HepG2 (cell line): ENCODE data around the gene ZNF581. TPM values are rescaled to one million over a fixed set of nuclear protein-coding genes. Genes with fewer than 3 reads are reported as not detected.

ENCODE experiments used
- AHR ChIP-seq: IDR thresholded peaks from 2 replicates; pipeline ENCODE4 v1.6.1; 2018; ENCODE audit warnings: missing genetic modification reagents, missing compliant biosample characterization
- HIVEP1 ChIP-seq: sonication (generic); formaldehyde crosslinking; IDR thresholded peaks from 2 replicates; pipeline ENCODE4 v1.4.0; 2020; ENCODE audit warnings: mild to moderate bottlenecking, missing genetic modification reagents
- HNF4A ChIP-seq: sonication (generic); formaldehyde crosslinking; IDR thresholded peaks from 2 replicates; pipeline ENCODE4 v1.4.0; 2020; ENCODE audit warnings: missing genetic modification reagents
- KDM5B ChIP-seq: sonication (generic); formaldehyde crosslinking; IDR thresholded peaks from 2 replicates; pipeline ENCODE4 v1.4.0; 2020; ENCODE audit warnings: missing genetic modification reagents, mild to moderate bottlenecking, borderline replicate concordance
- TSC22D2 ChIP-seq: sonication (generic); formaldehyde crosslinking; IDR thresholded peaks from 2 replicates; pipeline ENCODE4 v1.5.1; 2020; ENCODE audit warnings: missing genetic modification reagents, mild to moderate bottlenecking, borderline replicate concordance
- U2AF1 ChIP-seq: fragments of 200-400 bp; formaldehyde crosslinking; optimal IDR thresholded peaks from 2 replicates; pipeline ENCODE3; 2017; ENCODE audit warnings: mild to moderate bottlenecking, low read depth, low read length
- XRCC5 ChIP-seq: fragments of 200-400 bp; formaldehyde crosslinking; optimal IDR thresholded peaks from 2 replicates; pipeline ENCODE3; 2017; ENCODE audit warnings: mild to moderate bottlenecking, low read length
- ZBTB7A ChIP-seq: sonication (generic); formaldehyde crosslinking; IDR thresholded peaks from 2 replicates; pipeline ENCODE4 v1.8.0; 2022; ENCODE audit warnings: mild to moderate bottlenecking, missing genetic modification reagents
- ZBTB8A ChIP-seq: sonication (generic); formaldehyde crosslinking; IDR thresholded peaks from 2 replicates; pipeline ENCODE4 v1.4.0; 2020; ENCODE audit warnings: mild to moderate bottlenecking, low read depth, missing genetic modification reagents, borderline replicate concordance
- ZFP1 ChIP-seq: IDR thresholded peaks from 2 replicates; pipeline ENCODE4 v1.6.1; 2016
- ZFP36 ChIP-seq: fragments of 150-350 bp; IDR thresholded peaks from 2 replicates; pipeline ENCODE4 v1.6.1; 2018; ENCODE audit warnings: borderline replicate concordance, low read length, low read depth; ENCODE audit not compliant: partially characterized antibody
- ZMYM3 ChIP-seq: sonication (generic); formaldehyde crosslinking; IDR thresholded peaks from 2 replicates; pipeline ENCODE4 v1.5.1; 2020; ENCODE audit warnings: mild to moderate bottlenecking, missing genetic modification reagents
- ZNF333 ChIP-seq: sonication (generic); formaldehyde crosslinking; IDR thresholded peaks from 2 replicates; pipeline ENCODE4 v1.4.0; 2020; ENCODE audit warnings: mild to moderate bottlenecking, missing genetic modification reagents, borderline replicate concordance
- ZNF543 ChIP-seq: sonication (generic); formaldehyde crosslinking; IDR thresholded peaks from 2 replicates; pipeline ENCODE4 v1.4.0; 2020; ENCODE audit warnings: mild to moderate bottlenecking, missing genetic modification reagents
- ZNF550 ChIP-seq: sonication (generic); formaldehyde crosslinking; IDR thresholded peaks from 2 replicates; pipeline ENCODE4 v1.4.0; 2020; ENCODE audit warnings: mild to moderate bottlenecking, missing genetic modification reagents, borderline replicate concordance
- ZNF558 ChIP-seq: sonication (generic); formaldehyde crosslinking; IDR thresholded peaks from 2 replicates; pipeline ENCODE4 v1.9.0; 2022; ENCODE audit warnings: mild to moderate bottlenecking, missing genetic modification reagents, borderline replicate concordance
- ZNF674 ChIP-seq: sonication (generic); formaldehyde crosslinking; IDR thresholded peaks from 2 replicates; pipeline ENCODE4 v1.5.0; 2020; ENCODE audit warnings: low read depth, mild to moderate bottlenecking, missing genetic modification reagents
- ZNF790 ChIP-seq: sonication (generic); formaldehyde crosslinking; IDR thresholded peaks from 2 replicates; pipeline ENCODE4 v1.8.0; 2022; ENCODE audit warnings: missing genetic modification reagents, mild to moderate bottlenecking, borderline replicate concordance
- polyA plus RNA-seq, 8 experiments: library from polyadenylated mRNA; depleted of rRNA in 3 of 8; stranded (reverse) in 7 of 8; unstranded in 1 of 8; fragments of >200 nt; fragmentation: Illumina TruSeq in 4 of 8; extraction: Trizol in 4 of 8; gene quantifications; 2 replicates each; pipeline versions ENCODE4 v1.2.1 to v1.2.3, GENCODE V29; 2011 to 2016; ENCODE audit warnings: low read depth in 4 of 8, missing spikeins in 1 of 8, mixed read lengths in 1 of 8; ENCODE audit not compliant: insufficient read depth in 1 of 8
- total RNA-seq, 5 experiments: library from RNA; depleted of rRNA; stranded (reverse); fragments of >200 nt; fragmentation: Illumina TruSeq; extraction: Trizol; gene quantifications; 2 replicates each; pipeline ENCODE4 v1.2.3, GENCODE V29; 2016; ENCODE audit warnings: low read depth in 1 of 5
- TF ChIP-seq, protein P1 (sequence below): sonication (generic); formaldehyde crosslinking; IDR thresholded peaks from 2 replicates; pipeline ENCODE4 v1.4.0; 2020; ENCODE audit warnings: missing genetic modification reagents, borderline replicate concordance
- TF ChIP-seq, protein P2 (sequence below): sonication (generic); formaldehyde crosslinking; IDR thresholded peaks from 2 replicates; pipeline ENCODE4 v1.8.1; 2022; ENCODE audit warnings: low read depth, mild to moderate bottlenecking, missing genetic modification reagents

ZNF581 gene
- total and polyA plus RNA-seq, 2 of the 13 experiments (the other 11 are each of a cell fraction or from before 2014, with no cell fraction given) = 19.6 to 49.5 TPM

DNA sequence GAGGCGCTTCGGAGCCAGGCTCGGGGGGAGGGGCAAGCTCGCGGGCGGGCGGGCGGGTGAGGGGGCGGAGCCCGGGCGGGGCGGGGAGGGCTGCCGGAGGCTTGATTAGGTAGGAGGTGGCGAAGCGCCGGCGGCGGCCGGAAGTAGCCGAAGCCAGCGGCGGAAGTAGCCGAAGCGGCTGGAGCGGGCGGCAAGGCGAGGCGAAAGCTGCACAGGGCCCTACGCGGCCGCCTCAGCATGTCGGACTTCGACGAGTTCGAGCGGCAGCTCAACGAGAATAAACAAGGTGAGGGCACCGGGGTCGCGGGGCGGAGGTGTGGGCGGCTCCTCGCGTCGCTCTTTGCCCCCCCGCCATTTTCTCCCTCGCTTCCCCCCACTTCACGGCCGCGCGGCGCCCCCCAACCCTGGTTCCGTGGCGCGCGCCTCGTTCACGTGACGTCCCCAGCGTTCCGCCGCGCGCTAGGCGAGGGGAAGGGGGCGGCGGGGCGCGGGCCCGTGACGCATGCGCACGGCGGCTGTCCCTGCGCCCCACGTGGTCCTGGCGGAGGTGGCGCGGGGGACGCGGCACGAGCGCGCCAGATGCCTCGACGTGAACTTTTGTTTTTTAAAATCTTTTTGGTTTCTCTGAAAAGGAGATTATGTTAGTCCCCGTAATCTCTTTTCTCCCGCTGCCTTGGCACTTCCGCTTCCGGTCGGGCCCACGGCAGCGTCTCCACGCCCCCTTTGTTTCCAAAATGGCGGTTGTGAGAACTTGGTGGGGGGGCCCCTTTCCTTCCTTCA is 11.6 kb downstream of the ZNF581 start, which contains the start of gene U2AF2 (continued):
- TF ChIP-seq, protein P1, sequence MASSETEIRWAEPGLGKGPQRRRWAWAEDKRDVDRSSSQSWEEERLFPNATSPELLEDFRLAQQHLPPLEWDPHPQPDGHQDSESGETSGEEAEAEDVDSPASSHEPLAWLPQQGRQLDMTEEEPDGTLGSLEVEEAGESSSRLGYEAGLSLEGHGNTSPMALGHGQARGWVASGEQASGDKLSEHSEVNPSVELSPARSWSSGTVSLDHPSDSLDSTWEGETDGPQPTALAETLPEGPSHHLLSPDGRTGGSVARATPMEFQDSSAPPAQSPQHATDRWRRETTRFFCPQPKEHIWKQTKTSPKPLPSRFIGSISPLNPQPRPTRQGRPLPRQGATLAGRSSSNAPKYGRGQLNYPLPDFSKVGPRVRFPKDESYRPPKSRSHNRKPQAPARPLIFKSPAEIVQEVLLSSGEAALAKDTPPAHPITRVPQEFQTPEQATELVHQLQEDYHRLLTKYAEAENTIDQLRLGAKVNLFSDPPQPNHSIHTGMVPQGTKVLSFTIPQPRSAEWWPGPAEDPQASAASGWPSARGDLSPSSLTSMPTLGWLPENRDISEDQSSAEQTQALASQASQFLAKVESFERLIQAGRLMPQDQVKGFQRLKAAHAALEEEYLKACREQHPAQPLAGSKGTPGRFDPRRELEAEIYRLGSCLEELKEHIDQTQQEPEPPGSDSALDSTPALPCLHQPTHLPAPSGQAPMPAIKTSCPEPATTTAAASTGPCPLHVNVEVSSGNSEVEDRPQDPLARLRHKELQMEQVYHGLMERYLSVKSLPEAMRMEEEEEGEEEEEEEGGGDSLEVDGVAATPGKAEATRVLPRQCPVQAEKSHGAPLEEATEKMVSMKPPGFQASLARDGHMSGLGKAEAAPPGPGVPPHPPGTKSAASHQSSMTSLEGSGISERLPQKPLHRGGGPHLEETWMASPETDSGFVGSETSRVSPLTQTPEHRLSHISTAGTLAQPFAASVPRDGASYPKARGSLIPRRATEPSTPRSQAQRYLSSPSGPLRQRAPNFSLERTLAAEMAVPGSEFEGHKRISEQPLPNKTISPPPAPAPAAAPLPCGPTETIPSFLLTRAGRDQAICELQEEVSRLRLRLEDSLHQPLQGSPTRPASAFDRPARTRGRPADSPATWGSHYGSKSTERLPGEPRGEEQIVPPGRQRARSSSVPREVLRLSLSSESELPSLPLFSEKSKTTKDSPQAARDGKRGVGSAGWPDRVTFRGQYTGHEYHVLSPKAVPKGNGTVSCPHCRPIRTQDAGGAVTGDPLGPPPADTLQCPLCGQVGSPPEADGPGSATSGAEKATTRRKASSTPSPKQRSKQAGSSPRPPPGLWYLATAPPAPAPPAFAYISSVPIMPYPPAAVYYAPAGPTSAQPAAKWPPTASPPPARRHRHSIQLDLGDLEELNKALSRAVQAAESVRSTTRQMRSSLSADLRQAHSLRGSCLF = no peak
- no peak for TF ChIP-seq ZNF674 (CRISPR knock-in tag)
- TF ChIP-seq ZFP1 (CRISPR knock-in tag) = 0 out of 2 replicates have a peak, but pooled peaks have one; percentile 17
- TF ChIP-seq ZNF790 (CRISPR knock-in tag) = 0 out of 2 replicates have a peak, but pooled peaks have one; percentile 36
- TF ChIP-seq HIVEP1 (CRISPR knock-in tag) = peak; percentile 46; the same call in 1 of the 2 replicates
- TF ChIP-seq ZFP36 = no peak
- TF ChIP-seq ZBTB8A = 0 out of 2 replicates have a peak, but pooled peaks have one; percentile 24
- no peak for TF ChIP-seq ZNF550 (CRISPR knock-in tag)
- TF ChIP-seq, protein P2, sequence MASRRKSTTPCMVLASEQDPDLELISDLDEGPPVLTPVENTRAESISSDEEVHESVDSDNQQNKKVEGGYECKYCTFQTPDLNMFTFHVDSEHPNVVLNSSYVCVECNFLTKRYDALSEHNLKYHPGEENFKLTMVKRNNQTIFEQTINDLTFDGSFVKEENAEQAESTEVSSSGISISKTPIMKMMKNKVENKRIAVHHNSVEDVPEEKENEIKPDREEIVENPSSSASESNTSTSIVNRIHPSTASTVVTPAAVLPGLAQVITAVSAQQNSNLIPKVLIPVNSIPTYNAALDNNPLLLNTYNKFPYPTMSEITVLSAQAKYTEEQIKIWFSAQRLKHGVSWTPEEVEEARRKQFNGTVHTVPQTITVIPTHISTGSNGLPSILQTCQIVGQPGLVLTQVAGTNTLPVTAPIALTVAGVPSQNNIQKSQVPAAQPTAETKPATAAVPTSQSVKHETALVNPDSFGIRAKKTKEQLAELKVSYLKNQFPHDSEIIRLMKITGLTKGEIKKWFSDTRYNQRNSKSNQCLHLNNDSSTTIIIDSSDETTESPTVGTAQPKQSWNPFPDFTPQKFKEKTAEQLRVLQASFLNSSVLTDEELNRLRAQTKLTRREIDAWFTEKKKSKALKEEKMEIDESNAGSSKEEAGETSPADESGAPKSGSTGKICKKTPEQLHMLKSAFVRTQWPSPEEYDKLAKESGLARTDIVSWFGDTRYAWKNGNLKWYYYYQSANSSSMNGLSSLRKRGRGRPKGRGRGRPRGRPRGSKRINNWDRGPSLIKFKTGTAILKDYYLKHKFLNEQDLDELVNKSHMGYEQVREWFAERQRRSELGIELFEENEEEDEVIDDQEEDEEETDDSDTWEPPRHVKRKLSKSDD (CRISPR knock-in tag) = peak; percentile 59; the same call in 1 of the 2 replicates
- TF ChIP-seq ZNF333 (CRISPR knock-in tag) = 0 out of 2 replicates have a peak, but pooled peaks have one; percentile 53
- TF ChIP-seq ZBTB7A (CRISPR knock-in tag) = no peak
- 0 out of 2 replicates have a peak, but pooled peaks have one; percentile 16 for TF ChIP-seq TSC22D2 (CRISPR knock-in tag)
- peak; percentile 76 for TF ChIP-seq U2AF1
- no peak for TF ChIP-seq ZMYM3 (CRISPR knock-in tag)
- 0 out of 2 replicates have a peak, but pooled peaks have one; percentile 29 for TF ChIP-seq AHR (CRISPR knock-in tag)
- peak; percentile 73; the same call in 1 of the 2 replicates for TF ChIP-seq ZNF558 (CRISPR knock-in tag)
- no peak; the same call in 1 of the 2 replicates for TF ChIP-seq ZNF543 (CRISPR knock-in tag)
- TF ChIP-seq HNF4A (CRISPR knock-in tag) = no peak; the same call in 1 of the 2 replicates
- TF ChIP-seq XRCC5 = peak; percentile 20
- TF ChIP-seq KDM5B = peak; percentile 73; the same call in 1 of the 2 replicates
